HG02610 (cell line): ENCODE results near the gene SLC12A6.
"Not testable (repeated sequence)": the region's sequence is repeated elsewhere in the genome, so short reads cannot be mapped to it uniquely, and the experiment has no call there.

Experiments used
- ATAC-seq: cut with Tn5 transposase; IDR thresholded peaks from one replicate; pipeline ENCODE4 v1.9.1; 2021; ENCODE audit warnings: mild to moderate bottlenecking, moderate library complexity; ENCODE audit not compliant: unreplicated experiment

Gene SLC12A6

GRCh38 chr15:34209421-34210282, 127.9 kb downstream of the SLC12A6 start, which contains the start of gene KATNBL1:
TSS of gene KATNBL1 (minus strand) at chr15:34210096. CDS start at chr15:34163676, 46,420 bp downstream.
- ATAC-seq, result peak; percentile 91

GRCh38 chr15:34206011-34206410, 131.6 kb downstream of the SLC12A6 start:
- no peak for ATAC-seq

- ATAC-seq, result no peak
Measured at GRCh38 chr15:34203936-34204335, 133.6 kb downstream of the SLC12A6 start.

GRCh38 chr15:34203305-34203704, 134.3 kb downstream of the SLC12A6 start:
- no peak for ATAC-seq

GRCh38 chr15:34193272-34193671, 144.3 kb downstream of the SLC12A6 start:
- not testable (repeated sequence) for ATAC-seq

- ATAC-seq, result no peak
Measured at GRCh38 chr15:34188711-34189110, 148.9 kb downstream of the SLC12A6 start.

GRCh38 chr15:34185666-34186065, 151.9 kb downstream of the SLC12A6 start:
- no peak for ATAC-seq

GRCh38 chr15:34182942-34183341, 154.6 kb downstream of the SLC12A6 start:
- no peak for ATAC-seq
